A549 (cell line): Measurements from ENCODE around the gene MLPH. TPM values are rescaled to one million over a fixed set of nuclear protein-coding genes. Genes with fewer than 3 reads are reported as not detected.

Experiments used
- BHLHE40 ChIP-seq: IDR thresholded peaks from 2 replicates; pipeline ENCODE4 v1.6.1; 2012; ENCODE audit warnings: low read depth, low read length, inconsistent platforms
- CBX2 ChIP-seq: fragments of 200-600 bp; sonication (generic); IDR thresholded peaks from 2 replicates; pipeline ENCODE4 v1.6.1; 2016; ENCODE audit warnings: low read depth, mild to moderate bottlenecking, borderline replicate concordance
- CBX8 ChIP-seq: fragments of 200-600 bp; sonication (generic); IDR thresholded peaks from 2 replicates; pipeline ENCODE4 v1.6.1; 2016
- CEBPB ChIP-seq, 2 experiments: fragments of >200 bp in 1 of 2; sonication (Bioruptor Twin) in 1 of 2; formaldehyde crosslinking in 1 of 2; IDR thresholded peaks; 2 replicates each; pipeline ENCODE4 v1.6.1; 2012 to 2016
- EHF ChIP-seq: fragments of 250-450 bp; sonication (Bioruptor Pico); IDR thresholded peaks from 2 replicates; pipeline ENCODE4 v1.5.0; 2020; ENCODE audit warnings: mild to moderate bottlenecking
- EHMT2 ChIP-seq: fragments of 200-600 bp; sonication (generic); IDR thresholded peaks from 2 replicates; pipeline ENCODE4 v1.6.1; 2016; ENCODE audit warnings: antibody characterized with exemption, low read depth, mild to moderate bottlenecking, moderate library complexity
- EP300 ChIP-seq, 2 experiments: fragments of >200 bp; sonication (Bioruptor Twin); formaldehyde crosslinking; IDR thresholded peaks; 2 replicates in 1 of 2; 3 replicates in 1 of 2; pipeline ENCODE4 v1.6.1; 2016 to 2017
- ESRRA ChIP-seq: fragments of 150-350 bp; IDR thresholded peaks from 2 replicates; pipeline ENCODE4 v1.6.1; 2014; ENCODE audit warnings: mild to moderate bottlenecking, low read length, borderline replicate concordance
- FOSL2 ChIP-seq, 2 experiments: fragments of 450-650 bp in 1 of 2; fragments of >200 bp in 1 of 2; sonication (Bioruptor Twin) in 1 of 2; formaldehyde crosslinking; IDR thresholded peaks; 2 replicates each; pipeline versions ENCODE4 v1.5.0 to v1.6.1; 2016 to 2020; ENCODE audit warnings: mild to moderate bottlenecking in 1 of 2, moderate library complexity in 1 of 2
- HDAC2 ChIP-seq: fragments of 200-600 bp; sonication (generic); IDR thresholded peaks from 2 replicates; pipeline ENCODE4 v1.6.1; 2016
- HOXA7 ChIP-seq: fragments of 250-450 bp; sonication (Bioruptor Pico); IDR thresholded peaks from 2 replicates; pipeline ENCODE4 v1.5.0; 2020; ENCODE audit warnings: mild to moderate bottlenecking, moderate library complexity
- HOXB5 ChIP-seq: fragments of 250-450 bp; sonication (Bioruptor Pico); IDR thresholded peaks from 2 replicates; pipeline ENCODE4 v1.5.0; 2020; ENCODE audit warnings: mild to moderate bottlenecking, moderate library complexity
- JUN ChIP-seq, 2 experiments: fragments of >200 bp; sonication (Bioruptor Twin); formaldehyde crosslinking; IDR thresholded peaks; 2 replicates in 1 of 2; 3 replicates in 1 of 2; pipeline ENCODE4 v1.6.1; 2016 to 2017
- JUNB ChIP-seq: fragments of >200 bp; sonication (Bioruptor Twin); formaldehyde crosslinking; IDR thresholded peaks from 2 replicates; pipeline ENCODE4 v1.6.1; 2016
- MAFK ChIP-seq: fragments of 450-650 bp; IDR thresholded peaks from 2 replicates; pipeline ENCODE4 v1.6.1; 2014; ENCODE audit not compliant: partially characterized antibody
- MYC ChIP-seq: IDR thresholded peaks from 2 replicates; pipeline ENCODE4 v1.6.1; 2012; ENCODE audit warnings: mild to moderate bottlenecking, inconsistent platforms, low read length, improper control_type of control experiment, borderline replicate concordance
- NFE2L2 ChIP-seq: fragments of 150-350 bp; conservative IDR thresholded peaks from 2 replicates; pipeline ENCODE4 v1.6.1; 2014; ENCODE audit warnings: low read length
- NPAS2 ChIP-seq: fragments of 250-450 bp; sonication (Bioruptor Pico); IDR thresholded peaks from 2 replicates; pipeline ENCODE4 v1.8.0; 2022; ENCODE audit warnings: mild to moderate bottlenecking, moderate library complexity, borderline replicate concordance
- NR3C1 ChIP-seq: fragments of >200 bp; sonication (Bioruptor Twin); formaldehyde crosslinking; IDR thresholded peaks from 3 replicates; pipeline ENCODE4 v1.6.1; 2017
- PHF8 ChIP-seq: fragments of 200-600 bp; sonication (generic); IDR thresholded peaks from 2 replicates; pipeline ENCODE4 v1.6.1; 2016; ENCODE audit warnings: low read depth, mild to moderate bottlenecking, antibody characterized with exemption, moderate library complexity, borderline replicate concordance
- POLR2AphosphoS2 ChIP-seq: conservative IDR thresholded peaks from 2 replicates; pipeline ENCODE4 v1.6.1; 2012; ENCODE audit warnings: low read length, improper control_type of control experiment, inconsistent platforms
- RFX5 ChIP-seq: fragments of 450-650 bp; IDR thresholded peaks from 2 replicates; pipeline ENCODE4 v1.7.1; 2014; ENCODE audit warnings: antibody characterized with exemption, mild to moderate bottlenecking, moderate library complexity
- TP53 ChIP-seq: fragments of 250-450 bp; sonication (Bioruptor Pico); IDR thresholded peaks from 2 replicates; pipeline ENCODE4 v1.5.0; 2021; ENCODE audit warnings: mild to moderate bottlenecking, moderate library complexity
- ZFP36 ChIP-seq: fragments of 450-650 bp; IDR thresholded peaks from 2 replicates; pipeline ENCODE4 v1.6.1; 2014; ENCODE audit warnings: borderline replicate concordance; ENCODE audit not compliant: partially characterized antibody
- ZNF302 ChIP-seq: fragments of 250-450 bp; sonication (Bioruptor Pico); IDR thresholded peaks from 2 replicates; pipeline ENCODE4 v1.9.0; 2021; ENCODE audit warnings: inconsistent platforms, mild to moderate bottlenecking, moderate library complexity
- ZSCAN20 ChIP-seq: fragments of 250-450 bp; sonication (Bioruptor Pico); IDR thresholded peaks from 2 replicates; pipeline ENCODE4 v1.8.0; 2022; ENCODE audit warnings: mild to moderate bottlenecking, moderate library complexity
- polyA plus RNA-seq, 4 experiments: library from polyadenylated mRNA; depleted of rRNA in 3 of 4; stranded (reverse); fragments of >200 nt; fragmentation: RNase III in 1 of 4; extraction: RNeasy Plus Mini Kit Qiagen cat#74134 plus additional on column Dnase treatment in 1 of 4; gene quantifications; 2 replicates in 3 of 4; 3 replicates in 1 of 4; pipeline ENCODE4 v1.2.3, GENCODE V29; 2011 to 2017
- TF ChIP-seq, protein P1 (sequence below): IDR thresholded peaks from 2 replicates; pipeline ENCODE4 v1.6.1; 2012; ENCODE audit warnings: low read depth, borderline replicate concordance
- TF ChIP-seq, protein P2 (sequence below): fragments of >200 bp; sonication (Bioruptor Twin); formaldehyde crosslinking; IDR thresholded peaks from 2 replicates; pipeline ENCODE4 v1.6.1; 2016
- TF ChIP-seq, protein P3 (sequence below): fragments of 450-650 bp; IDR thresholded peaks from 2 replicates; pipeline ENCODE4 v1.6.1; 2014; ENCODE audit warnings: antibody characterized with exemption
- TF ChIP-seq, protein P4 (sequence below): IDR thresholded peaks from 2 replicates; pipeline ENCODE4 v1.6.1; 2012
- TF ChIP-seq, protein P5 (sequence below): fragments of 250-450 bp; sonication (Bioruptor Pico); IDR thresholded peaks from 2 replicates; pipeline ENCODE4 v1.5.0; 2021; ENCODE audit warnings: mild to moderate bottlenecking, moderate library complexity, borderline replicate concordance
- TF ChIP-seq, protein P6 (sequence below): fragments of 150-350 bp; IDR thresholded peaks from 2 replicates; pipeline ENCODE4 v1.6.1; 2014; ENCODE audit warnings: low read depth, mild to moderate bottlenecking, low read length
- TF ChIP-seq, protein P7 (sequence below): IDR thresholded peaks from 2 replicates; pipeline ENCODE4 v1.6.1; 2012
- TF ChIP-seq, protein P8 (sequence below): fragments of 250-450 bp; sonication (Bioruptor Pico); IDR thresholded peaks from 2 replicates; pipeline ENCODE4 v1.5.0; 2020; ENCODE audit warnings: low read depth, mild to moderate bottlenecking, moderate library complexity
- TF ChIP-seq, protein P9 (sequence below): fragments of >200 bp; sonication (Bioruptor Twin); formaldehyde crosslinking; IDR thresholded peaks from 3 replicates; pipeline ENCODE4 v1.6.1; 2016

Gene MLPH
- polyA plus RNA-seq, 2 of the 4 experiments (the other 2 are of a cell fraction) = 218 to 350 TPM

DNA sequence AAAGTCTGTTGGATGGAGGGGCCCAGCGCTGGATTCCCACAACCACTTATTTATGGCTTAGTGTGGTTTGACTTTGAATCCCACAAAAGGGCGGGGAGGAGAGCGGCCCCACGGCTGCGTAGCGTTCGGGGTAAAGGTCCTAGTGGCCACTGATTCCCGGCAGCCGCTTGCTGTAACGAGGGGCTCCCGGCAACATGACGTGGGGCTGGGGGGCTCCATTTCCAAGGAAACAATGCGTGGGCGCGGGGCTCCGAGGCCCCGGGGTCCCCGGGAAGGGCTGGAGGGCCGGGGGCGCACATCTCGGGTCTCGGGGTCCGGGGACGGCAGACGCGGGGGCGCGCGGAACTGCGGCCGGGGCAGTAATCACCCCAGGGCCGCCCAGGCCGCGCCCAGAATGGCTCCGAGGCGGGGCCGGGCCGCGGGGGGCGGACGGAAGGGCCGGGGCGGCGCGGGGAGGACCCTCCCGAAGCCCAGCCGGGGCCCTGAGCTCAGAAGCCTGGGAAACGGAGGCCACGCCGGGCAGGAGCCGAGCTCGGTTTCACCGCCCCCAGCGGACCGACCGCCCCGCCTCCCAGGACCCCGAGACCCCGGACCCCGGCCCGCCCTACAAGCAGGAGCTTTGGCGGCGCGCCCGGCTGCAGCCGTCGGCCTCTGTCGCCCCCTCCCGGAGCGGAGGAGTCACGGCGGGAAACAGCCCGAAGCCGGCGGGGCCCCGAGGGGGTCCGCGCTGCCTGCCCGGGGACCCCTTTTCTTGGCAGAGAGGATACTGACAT, 11.9 kb upstream of the MLPH start (continued):
- TF ChIP-seq, protein P1, sequence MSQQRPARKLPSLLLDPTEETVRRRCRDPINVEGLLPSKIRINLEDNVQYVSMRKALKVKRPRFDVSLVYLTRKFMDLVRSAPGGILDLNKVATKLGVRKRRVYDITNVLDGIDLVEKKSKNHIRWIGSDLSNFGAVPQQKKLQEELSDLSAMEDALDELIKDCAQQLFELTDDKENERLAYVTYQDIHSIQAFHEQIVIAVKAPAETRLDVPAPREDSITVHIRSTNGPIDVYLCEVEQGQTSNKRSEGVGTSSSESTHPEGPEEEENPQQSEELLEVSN = peak; percentile 27; the same call in 1 of the 2 replicates
- TF ChIP-seq CBX2 = no peak
- TF ChIP-seq PHF8 = peak; percentile 62
- no peak for TF ChIP-seq EHF
- no peak for TF ChIP-seq BHLHE40
- no peak for TF ChIP-seq NFE2L2
- TF ChIP-seq, protein P2, sequence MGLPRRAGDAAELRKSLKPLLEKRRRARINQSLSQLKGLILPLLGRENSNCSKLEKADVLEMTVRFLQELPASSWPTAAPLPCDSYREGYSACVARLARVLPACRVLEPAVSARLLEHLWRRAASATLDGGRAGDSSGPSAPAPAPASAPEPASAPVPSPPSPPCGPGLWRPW = no peak
- TF ChIP-seq, protein P3, sequence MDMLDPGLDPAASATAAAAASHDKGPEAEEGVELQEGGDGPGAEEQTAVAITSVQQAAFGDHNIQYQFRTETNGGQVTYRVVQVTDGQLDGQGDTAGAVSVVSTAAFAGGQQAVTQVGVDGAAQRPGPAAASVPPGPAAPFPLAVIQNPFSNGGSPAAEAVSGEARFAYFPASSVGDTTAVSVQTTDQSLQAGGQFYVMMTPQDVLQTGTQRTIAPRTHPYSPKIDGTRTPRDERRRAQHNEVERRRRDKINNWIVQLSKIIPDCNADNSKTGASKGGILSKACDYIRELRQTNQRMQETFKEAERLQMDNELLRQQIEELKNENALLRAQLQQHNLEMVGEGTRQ = no peak
- no peak for TF ChIP-seq NR3C1
- TF ChIP-seq CEBPB (IDR thresholded peaks at IDR 0.05) = no peak
- no peak for TF ChIP-seq JUNB
- TF ChIP-seq, protein P4, sequence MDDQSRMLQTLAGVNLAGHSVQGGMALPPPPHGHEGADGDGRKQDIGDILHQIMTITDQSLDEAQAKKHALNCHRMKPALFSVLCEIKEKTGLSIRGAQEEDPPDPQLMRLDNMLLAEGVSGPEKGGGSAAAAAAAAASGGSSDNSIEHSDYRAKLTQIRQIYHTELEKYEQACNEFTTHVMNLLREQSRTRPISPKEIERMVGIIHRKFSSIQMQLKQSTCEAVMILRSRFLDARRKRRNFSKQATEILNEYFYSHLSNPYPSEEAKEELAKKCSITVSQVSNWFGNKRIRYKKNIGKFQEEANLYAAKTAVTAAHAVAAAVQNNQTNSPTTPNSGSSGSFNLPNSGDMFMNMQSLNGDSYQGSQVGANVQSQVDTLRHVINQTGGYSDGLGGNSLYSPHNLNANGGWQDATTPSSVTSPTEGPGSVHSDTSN = no peak
- TF ChIP-seq, protein P5, sequence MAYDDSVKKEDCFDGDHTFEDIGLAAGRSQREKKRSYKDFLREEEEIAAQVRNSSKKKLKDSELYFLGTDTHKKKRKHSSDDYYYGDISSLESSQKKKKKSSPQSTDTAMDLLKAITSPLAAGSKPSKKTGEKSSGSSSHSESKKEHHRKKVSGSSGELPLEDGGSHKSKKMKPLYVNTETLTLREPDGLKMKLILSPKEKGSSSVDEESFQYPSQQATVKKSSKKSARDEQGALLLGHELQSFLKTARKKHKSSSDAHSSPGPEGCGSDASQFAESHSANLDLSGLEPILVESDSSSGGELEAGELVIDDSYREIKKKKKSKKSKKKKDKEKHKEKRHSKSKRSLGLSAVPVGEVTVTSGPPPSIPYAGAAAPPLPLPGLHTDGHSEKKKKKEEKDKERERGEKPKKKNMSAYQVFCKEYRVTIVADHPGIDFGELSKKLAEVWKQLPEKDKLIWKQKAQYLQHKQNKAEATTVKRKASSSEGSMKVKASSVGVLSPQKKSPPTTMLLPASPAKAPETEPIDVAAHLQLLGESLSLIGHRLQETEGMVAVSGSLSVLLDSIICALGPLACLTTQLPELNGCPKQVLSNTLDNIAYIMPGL (CRISPR knock-in tag) = peak; percentile 81; the same call in 1 of the 2 replicates
- no peak for TF ChIP-seq ESRRA
- TF ChIP-seq POLR2AphosphoS2 = no peak
- TF ChIP-seq, protein P6, sequence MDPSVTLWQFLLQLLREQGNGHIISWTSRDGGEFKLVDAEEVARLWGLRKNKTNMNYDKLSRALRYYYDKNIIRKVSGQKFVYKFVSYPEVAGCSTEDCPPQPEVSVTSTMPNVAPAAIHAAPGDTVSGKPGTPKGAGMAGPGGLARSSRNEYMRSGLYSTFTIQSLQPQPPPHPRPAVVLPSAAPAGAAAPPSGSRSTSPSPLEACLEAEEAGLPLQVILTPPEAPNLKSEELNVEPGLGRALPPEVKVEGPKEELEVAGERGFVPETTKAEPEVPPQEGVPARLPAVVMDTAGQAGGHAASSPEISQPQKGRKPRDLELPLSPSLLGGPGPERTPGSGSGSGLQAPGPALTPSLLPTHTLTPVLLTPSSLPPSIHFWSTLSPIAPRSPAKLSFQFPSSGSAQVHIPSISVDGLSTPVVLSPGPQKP = no peak
- TF ChIP-seq ZNF302 (CRISPR knock-in tag) = no peak
- no peak for TF ChIP-seq NPAS2
- TF ChIP-seq ZFP36 = no peak
- TF ChIP-seq, protein P7, sequence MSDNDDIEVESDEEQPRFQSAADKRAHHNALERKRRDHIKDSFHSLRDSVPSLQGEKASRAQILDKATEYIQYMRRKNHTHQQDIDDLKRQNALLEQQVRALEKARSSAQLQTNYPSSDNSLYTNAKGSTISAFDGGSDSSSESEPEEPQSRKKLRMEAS = peak; percentile 36; the same call in 1 of the 2 replicates
- TF ChIP-seq MYC = no peak
- TF ChIP-seq HOXB5 = no peak
- TF ChIP-seq MAFK = no peak
- TF ChIP-seq TP53 (CRISPR knock-in tag) = no peak
- TF ChIP-seq CBX8 = no peak
- no peak for TF ChIP-seq RFX5
- no peak for TF ChIP-seq HDAC2
- no peak for TF ChIP-seq HOXA7 (CRISPR knock-in tag)
- TF ChIP-seq, protein P8, sequence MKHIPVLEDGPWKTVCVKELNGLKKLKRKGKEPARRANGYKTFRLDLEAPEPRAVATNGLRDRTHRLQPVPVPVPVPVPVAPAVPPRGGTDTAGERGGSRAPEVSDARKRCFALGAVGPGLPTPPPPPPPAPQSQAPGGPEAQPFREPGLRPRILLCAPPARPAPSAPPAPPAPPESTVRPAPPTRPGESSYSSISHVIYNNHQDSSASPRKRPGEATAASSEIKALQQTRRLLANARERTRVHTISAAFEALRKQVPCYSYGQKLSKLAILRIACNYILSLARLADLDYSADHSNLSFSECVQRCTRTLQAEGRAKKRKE = no peak; the same call in 1 of the 2 replicates
- TF ChIP-seq EP300 (IDR thresholded peaks at IDR 0.05) = peak in 1 of 2 experiments; percentile 32; a peak in 1 of 5 replicates
- TF ChIP-seq, protein P9, sequence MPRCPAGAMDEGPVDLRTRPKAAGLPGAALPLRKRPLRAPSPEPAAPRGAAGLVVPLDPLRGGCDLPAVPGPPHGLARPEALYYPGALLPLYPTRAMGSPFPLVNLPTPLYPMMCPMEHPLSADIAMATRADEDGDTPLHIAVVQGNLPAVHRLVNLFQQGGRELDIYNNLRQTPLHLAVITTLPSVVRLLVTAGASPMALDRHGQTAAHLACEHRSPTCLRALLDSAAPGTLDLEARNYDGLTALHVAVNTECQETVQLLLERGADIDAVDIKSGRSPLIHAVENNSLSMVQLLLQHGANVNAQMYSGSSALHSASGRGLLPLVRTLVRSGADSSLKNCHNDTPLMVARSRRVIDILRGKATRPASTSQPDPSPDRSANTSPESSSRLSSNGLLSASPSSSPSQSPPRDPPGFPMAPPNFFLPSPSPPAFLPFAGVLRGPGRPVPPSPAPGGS = peak; percentile 63; the same call in 1 of the 3 replicates
- TF ChIP-seq FOSL2 (IDR thresholded peaks at IDR 0.05) = no peak
- no peak for TF ChIP-seq FOSL2 (CRISPR knock-in tag; IDR thresholded peaks at IDR 0.05)
- no peak for TF ChIP-seq EHMT2
- TF ChIP-seq ZSCAN20 (CRISPR knock-in tag) = no peak
- peak; percentile 90 to 92 for TF ChIP-seq JUN (IDR thresholded peaks at IDR 0.05)
